GM21390 (cell line): ENCODE results near the gene DMRT1.
"Not testable (repeated sequence)": the region's sequence is repeated elsewhere in the genome, so short reads cannot be mapped to it uniquely, and the experiment has no call there.

ENCODE experiments used
- ATAC-seq: cut with Tn5 transposase; IDR thresholded peaks from one replicate; pipeline ENCODE4 v1.9.1; 2021; ENCODE audit not compliant: unreplicated experiment

The DMRT1 gene

DNA sequence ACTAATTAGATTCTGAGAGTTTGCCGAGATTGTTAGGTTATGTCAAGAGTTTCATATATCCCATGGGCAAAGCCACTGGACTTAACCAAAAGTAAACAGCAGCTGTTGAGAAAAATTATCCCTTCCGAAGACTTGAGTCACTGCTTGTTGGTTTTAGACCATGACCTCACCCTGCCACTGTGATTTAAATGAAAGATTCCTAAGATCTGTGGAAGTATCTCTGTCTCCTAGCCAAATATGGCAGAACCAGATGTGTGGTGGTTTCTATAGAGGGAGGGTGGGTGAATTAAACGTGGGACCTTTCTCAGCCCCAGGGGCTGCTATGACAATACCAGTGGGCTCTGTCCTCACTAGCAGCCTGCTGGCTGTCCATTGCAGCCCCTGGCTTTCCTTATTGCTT lies 154.3 kb downstream of the DMRT1 start:
- no peak for ATAC-seq

DNA sequence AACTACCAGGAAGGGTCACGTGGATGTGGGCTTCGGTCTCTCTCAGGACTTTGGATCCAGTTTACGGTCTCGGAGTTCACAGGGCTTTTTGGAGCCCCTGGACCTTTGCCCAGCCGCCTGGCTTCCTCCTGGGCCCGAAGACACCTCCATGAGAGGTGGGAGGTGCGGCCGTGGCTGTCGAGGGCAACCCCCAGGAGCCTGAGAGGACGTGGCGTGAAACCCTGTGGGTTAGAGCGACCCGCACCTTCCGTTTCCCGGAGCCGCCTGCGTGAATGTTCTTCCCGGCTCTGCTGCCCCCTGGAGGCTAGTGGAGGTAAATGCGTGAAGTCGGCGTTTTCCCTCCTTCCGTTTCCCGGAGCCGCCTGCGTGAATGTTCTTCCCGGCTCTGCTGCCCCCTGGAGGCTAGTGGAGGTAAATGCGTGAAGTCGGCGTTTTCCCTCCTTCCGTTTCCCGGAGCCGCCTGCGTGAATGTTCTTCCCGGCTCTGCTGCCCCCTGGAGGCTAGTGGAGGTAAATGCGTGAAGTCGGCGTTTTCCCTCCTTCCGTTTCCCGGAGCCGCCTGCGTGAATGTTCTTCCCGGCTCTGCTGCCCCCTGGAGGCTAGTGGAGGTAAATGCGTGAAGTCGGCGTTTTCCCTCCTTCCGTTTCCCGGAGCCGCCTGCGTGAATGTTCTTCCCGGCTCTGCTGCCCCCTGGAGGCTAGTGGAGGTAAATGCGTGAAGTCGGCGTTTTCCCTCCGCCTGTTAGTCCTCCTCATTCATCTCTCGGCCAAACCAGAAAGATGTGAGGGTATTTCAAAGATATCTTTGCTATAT lies 157.0 kb downstream of the DMRT1 start:
- ATAC-seq: not testable (repeated sequence)

DNA sequence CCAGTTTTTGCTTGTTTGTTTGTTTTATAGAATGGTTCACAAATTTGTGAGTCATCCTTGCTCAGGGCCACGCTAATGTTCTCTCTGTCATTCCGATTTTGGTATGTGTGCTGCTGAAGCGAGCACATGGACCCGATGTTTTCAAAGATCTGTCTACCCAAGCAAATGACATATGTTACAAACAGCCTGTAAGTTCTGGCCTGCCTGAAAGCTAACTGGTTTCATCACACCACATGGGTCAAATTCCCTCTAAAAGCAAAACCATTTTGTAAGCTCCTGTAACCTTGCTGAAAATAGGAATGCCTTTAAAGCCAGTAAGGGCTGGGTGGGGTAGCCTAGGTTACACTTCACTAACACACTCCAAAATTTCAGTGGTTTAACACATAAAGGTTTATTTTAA lies 160.3 kb downstream of the DMRT1 start:
- no peak for ATAC-seq

DNA sequence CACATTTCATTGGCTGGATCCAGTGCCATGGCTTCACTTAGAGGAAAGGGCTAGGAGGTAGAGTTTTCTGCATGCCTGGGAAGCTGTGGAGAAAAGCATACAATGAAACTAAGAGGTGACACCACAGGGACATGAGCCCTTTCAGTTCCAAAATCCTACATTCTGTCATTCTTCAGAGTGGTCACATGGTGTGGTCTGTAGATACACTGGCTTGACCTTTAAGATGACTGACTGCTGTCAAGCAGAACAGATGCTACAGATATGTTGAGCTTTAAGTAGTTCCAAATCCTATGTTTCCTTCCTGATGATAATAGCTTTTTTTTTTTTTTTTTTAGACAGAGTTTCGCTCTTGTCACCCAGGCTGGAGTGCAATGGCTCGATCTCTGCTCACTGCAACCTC lies 161.2 kb downstream of the DMRT1 start:
- no peak for ATAC-seq

DNA sequence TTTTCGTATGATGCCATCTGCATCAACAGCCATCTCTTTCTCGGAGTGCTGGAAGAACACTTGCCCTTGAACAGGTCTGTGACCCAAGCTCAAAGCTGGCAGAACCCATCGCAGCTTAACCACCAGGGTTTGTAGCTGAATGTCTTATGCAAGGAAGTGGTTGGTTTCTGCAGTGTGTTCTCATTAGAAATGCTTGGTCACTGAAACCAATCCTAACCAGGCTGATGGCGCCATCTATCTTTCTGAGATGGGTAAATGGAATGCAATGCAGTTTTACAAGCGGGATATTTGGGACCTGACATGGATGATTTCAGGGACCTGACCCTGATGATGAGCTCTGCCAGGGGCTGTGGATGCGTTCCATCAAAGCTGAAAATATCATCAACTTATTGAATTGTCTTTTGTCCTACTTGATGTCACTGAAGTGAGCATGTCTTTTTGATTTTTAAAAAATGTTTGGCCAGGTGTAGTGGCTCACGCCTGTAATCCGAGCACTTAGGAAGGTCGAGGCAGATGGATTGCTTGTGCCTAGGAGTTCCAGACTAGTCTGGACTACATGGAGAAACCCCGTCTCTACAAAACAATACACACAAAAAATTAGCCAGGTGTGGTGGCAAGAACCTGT lies 163.7 kb downstream of the DMRT1 start:
- peak; percentile 62 for ATAC-seq

DNA sequence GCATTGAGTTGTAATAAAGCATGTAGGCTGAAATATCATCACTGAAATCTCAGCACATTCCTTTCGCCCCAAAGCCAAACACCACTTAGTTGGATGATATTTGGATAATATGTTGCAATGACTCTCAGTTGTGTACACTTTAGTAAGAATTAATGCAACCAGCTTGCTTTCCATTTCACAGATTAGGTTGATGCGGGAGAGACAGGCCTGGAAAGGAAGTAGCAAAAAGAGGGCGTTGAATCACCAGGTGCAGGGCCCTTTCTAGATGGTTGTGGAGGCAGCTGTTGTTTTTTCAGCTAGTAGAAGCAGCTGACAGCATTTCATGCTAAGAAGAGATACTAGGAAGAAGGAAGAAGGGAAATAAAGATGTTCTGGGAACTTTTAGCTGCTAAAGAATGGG lies 165.8 kb downstream of the DMRT1 start:
- no peak for ATAC-seq

DNA sequence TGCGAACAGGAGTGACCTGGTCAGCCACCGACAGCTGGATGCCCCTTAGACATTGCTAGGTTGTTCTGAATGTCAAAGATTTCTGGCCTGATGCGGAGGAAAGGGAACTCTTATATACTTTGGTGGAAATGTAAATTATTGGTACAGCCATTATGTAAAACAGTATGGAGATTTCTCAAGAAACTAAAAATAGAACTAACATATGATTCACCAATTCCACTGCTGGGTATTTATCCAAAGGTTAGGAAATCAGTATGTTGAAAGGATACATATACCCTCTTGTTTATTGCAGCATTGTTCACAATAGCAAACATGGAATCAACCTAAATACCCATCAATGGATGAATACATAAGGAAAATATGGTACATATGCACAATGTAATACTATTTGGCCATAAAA lies 166.7 kb downstream of the DMRT1 start:
- ATAC-seq: no peak

DNA sequence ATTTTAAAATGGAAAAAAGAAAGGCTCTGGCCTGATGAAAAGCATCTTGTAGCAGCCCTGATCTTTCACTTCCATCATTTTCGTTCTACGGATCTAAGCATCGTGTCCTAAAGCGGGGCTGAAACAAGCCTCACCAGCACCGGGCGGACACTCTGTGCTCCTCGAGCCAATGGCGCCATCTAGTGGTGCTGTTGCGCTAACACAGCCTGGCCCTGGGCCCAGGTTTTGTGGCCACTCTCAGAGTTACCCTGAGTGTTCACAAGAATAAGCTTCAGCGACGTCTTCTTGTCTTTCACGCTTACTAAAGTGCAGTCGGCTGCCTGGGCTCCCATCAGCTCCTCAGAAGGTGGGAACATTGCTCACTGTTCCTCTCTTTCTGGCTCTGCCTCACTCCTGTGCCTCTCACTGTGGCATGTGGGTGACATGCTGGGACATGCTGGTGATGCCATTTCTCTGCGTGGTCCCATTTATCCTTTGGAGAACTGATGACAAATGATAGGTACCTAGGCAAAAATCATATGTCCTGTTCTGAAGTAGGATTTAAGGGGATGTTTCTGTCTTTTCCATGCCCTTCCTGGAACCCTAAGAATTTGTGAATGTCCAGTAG lies 167.7 kb downstream of the DMRT1 start:
- ATAC-seq: peak; percentile 95

DNA sequence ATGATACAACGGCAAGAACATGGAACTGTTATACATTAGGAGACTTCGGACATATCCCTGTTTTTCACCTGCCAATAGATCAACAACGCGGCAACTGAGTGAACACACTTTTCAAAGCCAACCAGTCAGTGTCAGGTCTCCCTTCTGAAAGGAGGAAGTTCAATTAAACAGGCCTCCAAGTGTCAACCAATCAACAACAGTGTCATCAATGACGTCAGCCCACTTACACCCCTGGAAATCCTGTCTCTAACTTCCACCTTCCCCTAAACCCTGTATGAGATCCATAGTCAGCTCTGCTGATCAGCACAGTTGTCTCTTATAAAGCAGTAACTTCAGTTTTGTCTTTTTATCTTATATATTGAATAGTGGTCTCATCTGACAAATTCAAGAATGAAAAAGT lies 171.5 kb downstream of the DMRT1 start:
- no peak for ATAC-seq

DNA sequence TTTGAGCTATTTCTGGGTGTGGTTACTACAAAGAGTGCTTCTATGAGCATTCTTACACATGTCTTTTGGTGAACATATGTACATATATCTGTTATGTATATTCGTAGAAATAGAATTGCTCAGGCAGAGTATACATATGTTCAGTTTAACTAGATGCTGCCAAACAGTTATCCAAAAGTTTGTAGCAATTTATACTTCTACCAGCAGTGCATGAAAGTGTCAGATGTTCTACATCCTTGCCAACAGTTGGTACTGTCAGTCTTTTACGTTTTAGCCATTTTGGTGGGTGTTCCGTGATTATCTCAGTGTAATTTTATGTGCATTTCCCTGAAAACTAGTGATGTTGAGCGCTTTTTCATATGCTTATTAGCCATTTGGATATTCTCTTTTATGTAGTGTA lies 172.7 kb downstream of the DMRT1 start:
- ATAC-seq: no peak

DNA sequence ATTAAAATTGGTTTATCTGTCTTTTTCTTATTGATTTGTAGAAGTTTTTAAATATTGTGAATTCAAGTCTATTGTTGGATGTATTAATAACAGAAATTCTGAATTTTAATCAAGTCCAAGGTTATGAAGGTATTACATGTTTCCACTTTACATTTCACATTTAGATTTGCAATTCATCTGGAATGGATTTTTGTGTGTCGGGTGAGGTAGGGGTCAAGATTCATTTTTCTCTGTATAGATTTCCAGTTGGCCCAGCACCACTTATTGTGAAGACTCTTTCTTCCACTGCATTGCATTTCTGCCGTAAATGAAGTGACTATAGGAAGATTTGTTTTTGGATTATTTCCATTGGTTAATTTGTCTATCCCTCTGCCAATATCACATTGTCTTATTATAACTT lies 173.1 kb downstream of the DMRT1 start:
- ATAC-seq: no peak

DNA sequence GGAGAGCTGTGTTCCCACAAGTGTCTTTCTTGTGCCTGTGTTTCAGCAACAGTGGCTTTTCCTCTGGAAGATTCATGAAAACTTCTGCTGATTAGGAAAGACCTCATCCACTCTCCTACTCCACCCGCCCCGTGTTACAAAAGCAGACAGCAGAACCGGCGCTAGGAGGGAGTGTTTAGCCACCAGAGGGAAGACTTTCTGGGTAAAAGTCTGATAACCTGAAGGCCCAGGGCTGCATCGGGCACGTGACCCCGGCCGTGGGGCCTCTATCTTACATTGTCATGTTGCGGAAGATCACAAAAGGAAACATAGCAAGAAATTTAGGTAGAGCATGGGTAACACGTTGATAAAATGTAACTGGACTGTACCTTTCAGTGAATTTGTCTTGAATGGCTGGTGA lies 176.6 kb downstream of the DMRT1 start:
- peak; percentile 63 for ATAC-seq
